ENCODE results near the gene ASB14. TPM values are rescaled to one million over a fixed set of nuclear protein-coding genes. Genes with fewer than 3 reads are reported as not detected.

The ASB14 gene
- total RNA-seq, 2 experiments from 2014 or later: not detected

GRCh38 chr3:57224856-57225255, 67.6 kb downstream of the ASB14 start:
- Mint-ChIP-seq H3K27me3 (no peaks in the 10 kb centered on the region), H3K36me3 (ENCODE audit: low read depth) (peaks cover 10% of the 10 kb centered on the region), H3K27ac (no peak overlapping the region), H3K9me3 (no peaks in the 10 kb centered on the region), H3K4me3 (no peak overlapping the region), H3K4me1 (ENCODE audit: low read depth) (peaks cover 23% of the 10 kb centered on the region)
- no peak for DNase-seq
- TF ChIP-seq CTCF (IDR thresholded peaks at IDR 0.05): no peak
- Histone ChIP-seq H3K9me3 (ENCODE audit: control insufficient read depth in 1 of 2, insufficient read depth in 1 of 2, low read length in 2 of 2) (no peaks in the 10 kb centered on the region), H3K27ac (ENCODE audit: low read depth in 1 of 2, low read length in 2 of 2) (no peak overlapping the region), H3K36me3 (ENCODE audit: insufficient read depth, low read length) (no peaks in the 10 kb centered on the region), H3K27me3 (ENCODE audit: control insufficient read depth in 1 of 2, insufficient read depth in 2 of 2, low read length in 2 of 2) (no peaks in the 10 kb centered on the region), H3K4me1 (ENCODE audit: insufficient read depth, low read length) (peaks cover 10% of the 10 kb centered on the region), H3K4me3 (ENCODE audit: low read length) (no peak overlapping the region)
- CTCF ChIA-PET: no interaction called here
- POLR2A ChIA-PET: no interaction called here
- ATAC-seq (ENCODE audit: poor library complexity): no peak
- intact Hi-C loops (cut with DNase I, micrococcal nuclease): loop anchor here (5.0 to 10.0 kb wide), 6 partner anchors 332 to 1270 kb away; partner anchors contain the start of genes CCDC66 (in 1 of the 2), DENND6A (in 1 of the 2), KCTD6 (in 1 of the 2) and PDE12 (in 1 of the 2)

- DNase-seq (no peak), ATAC-seq (ENCODE audit: poor library complexity) (no peak)
- H3K4me1 Mint-ChIP-seq (ENCODE audit: low read depth): peaks cover 1% of the 10 kb centered on the region
- Histone ChIP-seq H3K9me3 (ENCODE audit: control insufficient read depth in 1 of 2, insufficient read depth in 1 of 2, low read length in 2 of 2) (no peaks in the 10 kb centered on the region), H3K4me3 (ENCODE audit: low read length) (no peak overlapping the region), H3K4me1 (ENCODE audit: insufficient read depth, low read length) (no peaks in the 10 kb centered on the region), H3K36me3 (ENCODE audit: insufficient read depth, low read length) (no peaks in the 10 kb centered on the region), H3K27ac (ENCODE audit: low read depth in 1 of 2, low read length in 2 of 2) (no peak overlapping the region), H3K27me3 (ENCODE audit: control insufficient read depth in 1 of 2, insufficient read depth in 2 of 2, low read length in 2 of 2) (no peaks in the 10 kb centered on the region)
- ChIA-PET CTCF (no interaction called here), POLR2A (no interaction called here)
- H3K27me3 Mint-ChIP-seq: no peaks in the 10 kb centered on the region
- no peak overlapping the region for H3K27ac Mint-ChIP-seq
- H3K36me3 Mint-ChIP-seq (ENCODE audit: low read depth): no peaks in the 10 kb centered on the region
- no peaks in the 10 kb centered on the region for H3K9me3 Mint-ChIP-seq
- intact Hi-C loops (cut with DNase I, micrococcal nuclease): loop anchor here (10.0 kb wide), 2 partner anchors 473 to 1273 kb away; partner anchors contain the start of genes DENND6A (in 1 of the 2) and KCTD6 (in 1 of the 2)
- no peak overlapping the region for H3K4me3 Mint-ChIP-seq
- TF ChIP-seq CTCF (IDR thresholded peaks at IDR 0.05): no peak
Measured at GRCh38 chr3:57221883-57222282, 70.6 kb downstream of the ASB14 start.

Other genes with a start within 250 kb of the ASB14 start
- not detected for gene SPATA12, start 232.0 kb downstream of the ASB14 start, total RNA-seq
- gene IL17RD, start 127.3 kb downstream of the ASB14 start, total RNA-seq: not detected
- under 1 TPM in 1 of 2 experiments, not detected in 1; 0.39 TPM for gene HESX1, start 92.7 kb downstream of the ASB14 start, total RNA-seq
- gene APPL1, start 65.0 kb downstream of the ASB14 start, total RNA-seq: 10 to 100 TPM; 21.3 to 22.9 TPM

All from CD4-positive, alpha-beta T cell (primary cell).